ENCODE results near the gene CYTH3.

Gene CYTH3

DNA sequence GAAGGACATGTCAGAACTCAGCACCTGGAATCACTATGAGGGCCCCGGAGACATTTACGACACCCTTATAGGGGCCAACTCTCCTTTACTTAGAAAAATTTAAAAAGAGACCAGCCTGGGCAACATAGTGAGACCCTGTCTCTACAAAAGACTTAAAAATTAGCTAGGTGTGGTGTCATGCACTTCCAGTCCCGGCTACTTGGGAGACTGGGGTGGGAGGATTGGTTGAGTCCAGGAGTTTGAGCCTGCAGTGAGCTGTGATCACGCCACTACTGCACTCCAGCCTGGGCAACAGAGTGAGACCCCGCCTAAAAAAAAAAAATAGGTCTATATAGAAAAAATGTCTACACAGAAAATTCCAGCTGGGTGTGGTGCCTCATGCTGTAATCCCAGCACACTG is 7.5 kb upstream of the CYTH3 start:
- Histone ChIP-seq H3K4me3 (ENCODE audit: low read depth, low read length) (no peak overlapping the region), H3K36me3 (ENCODE audit: control insufficient read depth, insufficient read depth, low read length) (no peaks in the 10 kb centered on the region), H3K27me3 (ENCODE audit: control insufficient read depth, insufficient read depth, low read length) (no peaks in the 10 kb centered on the region), H3K4me1 (ENCODE audit: control insufficient read depth, insufficient read depth, low read length) (no peaks in the 10 kb centered on the region), H3K9ac (ENCODE audit: low read depth, low read length) (no peak overlapping the region), H3K27ac (ENCODE audit: low read depth, low read length) (no peak overlapping the region), H3K9me3 (ENCODE audit: control insufficient read depth, insufficient read depth, low read length) (no peaks in the 10 kb centered on the region)

DNA sequence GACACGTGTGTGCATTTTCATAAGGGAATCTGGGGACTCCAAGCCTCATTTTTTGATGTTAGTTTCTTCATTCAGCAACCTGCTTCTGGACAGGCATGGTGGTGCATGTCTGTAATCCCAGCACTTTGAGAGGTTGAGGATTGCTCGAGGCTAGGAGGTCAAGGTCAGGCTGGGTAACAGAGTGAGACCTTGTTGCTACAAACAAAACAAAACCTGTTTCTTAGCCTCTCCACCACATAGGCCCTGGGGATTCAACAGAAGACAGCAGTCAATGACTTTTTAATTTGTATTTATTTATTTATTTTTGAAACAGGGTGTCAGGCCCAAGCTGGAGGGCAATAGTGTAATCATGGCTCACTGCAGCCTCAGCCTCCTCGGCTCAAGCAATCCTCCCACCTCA is 6.9 kb upstream of the CYTH3 start:
- H3K9ac ChIP-seq (ENCODE audit: low read depth, low read length), result no peak overlapping the region
- no peaks in the 10 kb centered on the region for H3K4me1 ChIP-seq (ENCODE audit: control insufficient read depth, insufficient read depth, low read length)
- H3K27me3 ChIP-seq (ENCODE audit: control insufficient read depth, insufficient read depth, low read length), result no peaks in the 10 kb centered on the region
- no peaks in the 10 kb centered on the region for H3K36me3 ChIP-seq (ENCODE audit: control insufficient read depth, insufficient read depth, low read length)
- H3K4me3 ChIP-seq (ENCODE audit: low read depth, low read length), result no peak overlapping the region
- H3K9me3 ChIP-seq (ENCODE audit: control insufficient read depth, insufficient read depth, low read length), result no peaks in the 10 kb centered on the region
- H3K27ac ChIP-seq (ENCODE audit: low read depth, low read length), result no peak overlapping the region

DNA sequence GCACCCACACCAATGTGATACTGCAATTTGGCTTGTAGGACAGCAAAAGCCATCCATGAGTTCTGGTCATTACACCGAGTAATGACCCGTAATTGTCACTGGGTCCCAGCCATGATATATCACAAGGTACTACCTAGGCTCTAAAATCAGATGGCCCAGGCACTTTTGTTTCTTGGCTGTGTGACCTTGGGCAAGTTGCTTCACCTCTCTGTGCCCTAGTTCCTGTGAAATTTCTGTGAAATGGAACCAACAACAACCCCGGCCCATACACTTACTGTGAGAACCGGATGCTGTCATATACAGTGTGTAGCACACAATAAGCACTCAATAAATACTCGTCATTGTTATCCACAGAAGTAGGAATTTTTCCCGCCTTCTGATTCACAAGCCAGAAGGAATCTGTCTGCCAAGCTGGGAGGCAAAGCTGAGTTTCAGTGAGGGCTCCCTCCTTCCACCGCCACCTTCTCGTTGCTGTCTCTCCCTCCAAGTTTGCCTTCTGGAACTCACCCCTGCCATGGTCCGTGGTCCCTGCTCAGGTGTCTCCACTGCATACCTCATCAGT is 6.4 kb upstream of the CYTH3 start:
- Histone ChIP-seq H3K27ac (ENCODE audit: low read depth, low read length) (no peak overlapping the region), H3K4me3 (ENCODE audit: low read depth, low read length) (no peak overlapping the region), H3K9ac (ENCODE audit: low read depth, low read length) (no peak overlapping the region), H3K4me1 (ENCODE audit: control insufficient read depth, insufficient read depth, low read length) (no peaks in the 10 kb centered on the region), H3K27me3 (ENCODE audit: control insufficient read depth, insufficient read depth, low read length) (no peaks in the 10 kb centered on the region), H3K36me3 (ENCODE audit: control insufficient read depth, insufficient read depth, low read length) (no peaks in the 10 kb centered on the region), H3K9me3 (ENCODE audit: control insufficient read depth, insufficient read depth, low read length) (no peaks in the 10 kb centered on the region)

DNA sequence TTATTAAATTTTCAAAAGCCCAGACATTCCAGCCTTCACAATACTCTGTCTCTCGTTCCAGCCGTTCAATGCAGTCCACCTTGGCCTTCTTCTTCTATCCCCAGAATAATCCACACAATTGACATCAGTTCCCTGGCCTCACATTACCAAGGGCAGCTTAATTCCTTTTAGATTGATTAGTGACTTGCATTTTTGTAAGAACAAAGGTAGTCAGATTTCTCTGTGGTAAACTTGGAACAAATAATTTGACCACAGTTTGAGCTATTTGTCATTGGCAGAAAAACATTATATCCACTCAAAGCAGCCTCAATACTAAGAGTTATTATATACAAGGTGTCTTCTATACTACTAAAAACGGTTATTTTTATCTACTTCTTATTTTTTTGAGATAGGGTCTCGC is 5.1 kb upstream of the CYTH3 start:
- Histone ChIP-seq H3K4me1 (ENCODE audit: control insufficient read depth, insufficient read depth, low read length) (peaks cover 11% of the 10 kb centered on the region), H3K27ac (ENCODE audit: low read depth, low read length) (no peak overlapping the region), H3K36me3 (ENCODE audit: control insufficient read depth, insufficient read depth, low read length) (no peaks in the 10 kb centered on the region), H3K4me3 (ENCODE audit: low read depth, low read length) (no peak overlapping the region), H3K27me3 (ENCODE audit: control insufficient read depth, insufficient read depth, low read length) (no peaks in the 10 kb centered on the region), H3K9ac (ENCODE audit: low read depth, low read length) (no peak overlapping the region), H3K9me3 (ENCODE audit: control insufficient read depth, insufficient read depth, low read length) (no peaks in the 10 kb centered on the region)

DNA sequence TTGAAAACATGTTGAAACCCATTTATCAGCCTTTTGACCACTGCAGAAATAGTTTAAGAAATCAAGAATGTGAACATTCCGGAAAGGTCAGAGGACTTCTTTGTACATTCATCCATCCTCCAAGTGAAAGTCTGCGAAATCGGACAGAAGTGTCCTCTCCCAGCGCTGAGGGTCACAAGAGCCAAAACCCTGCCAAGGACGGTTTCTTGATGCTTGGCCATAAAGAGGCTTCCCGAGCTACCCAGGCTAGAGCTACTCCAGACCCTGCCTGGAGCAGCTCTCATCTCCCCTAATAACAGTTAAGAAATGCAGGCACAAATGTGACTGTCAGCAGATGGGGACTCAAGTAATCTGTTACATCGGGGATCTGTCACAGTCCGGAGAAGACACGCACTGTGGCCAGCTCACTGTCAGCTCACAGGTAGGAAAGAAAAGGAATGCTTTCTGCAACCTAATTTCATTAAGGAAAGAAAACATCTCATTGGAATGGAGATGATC is 4.5 kb upstream of the CYTH3 start:
- Histone ChIP-seq H3K9me3 (ENCODE audit: control insufficient read depth, insufficient read depth, low read length) (no peaks in the 10 kb centered on the region), H3K9ac (ENCODE audit: low read depth, low read length) (no peak overlapping the region), H3K27ac (ENCODE audit: low read depth, low read length) (no peak overlapping the region), H3K27me3 (ENCODE audit: control insufficient read depth, insufficient read depth, low read length) (no peaks in the 10 kb centered on the region; the same call in 1 of the 2 replicates), H3K36me3 (ENCODE audit: control insufficient read depth, insufficient read depth, low read length) (no peaks in the 10 kb centered on the region), H3K4me3 (ENCODE audit: low read depth, low read length) (no peak overlapping the region), H3K4me1 (ENCODE audit: control insufficient read depth, insufficient read depth, low read length) (peaks cover 11% of the 10 kb centered on the region)

DNA sequence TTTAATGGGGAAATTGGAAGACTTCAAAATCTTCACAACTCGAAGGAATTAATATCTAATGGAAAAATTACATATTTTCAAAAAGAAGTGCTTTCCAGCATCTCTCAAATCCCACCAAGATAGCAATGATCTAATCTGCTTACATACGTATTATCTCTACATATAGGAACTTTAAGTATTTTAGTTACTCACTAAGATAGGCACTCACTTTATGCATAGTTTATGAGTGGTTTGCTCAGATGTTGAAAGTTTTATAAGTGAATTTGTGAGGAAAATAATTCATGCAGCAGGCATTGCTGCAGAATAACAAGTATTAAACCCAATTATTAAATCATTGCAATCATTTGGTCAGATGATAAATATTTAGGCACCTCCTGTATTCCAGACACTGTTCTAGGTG is 2.3 kb upstream of the CYTH3 start:
- Histone ChIP-seq H3K4me3 (ENCODE audit: low read depth, low read length) (no peak overlapping the region), H3K36me3 (ENCODE audit: control insufficient read depth, insufficient read depth, low read length) (no peaks in the 10 kb centered on the region), H3K9ac (ENCODE audit: low read depth, low read length) (no peak overlapping the region), H3K27ac (ENCODE audit: low read depth, low read length) (no peak overlapping the region), H3K27me3 (ENCODE audit: control insufficient read depth, insufficient read depth, low read length) (peaks cover 18% of the 10 kb centered on the region), H3K4me1 (ENCODE audit: control insufficient read depth, insufficient read depth, low read length) (peaks cover 18% of the 10 kb centered on the region), H3K9me3 (ENCODE audit: control insufficient read depth, insufficient read depth, low read length) (no peaks in the 10 kb centered on the region)

DNA sequence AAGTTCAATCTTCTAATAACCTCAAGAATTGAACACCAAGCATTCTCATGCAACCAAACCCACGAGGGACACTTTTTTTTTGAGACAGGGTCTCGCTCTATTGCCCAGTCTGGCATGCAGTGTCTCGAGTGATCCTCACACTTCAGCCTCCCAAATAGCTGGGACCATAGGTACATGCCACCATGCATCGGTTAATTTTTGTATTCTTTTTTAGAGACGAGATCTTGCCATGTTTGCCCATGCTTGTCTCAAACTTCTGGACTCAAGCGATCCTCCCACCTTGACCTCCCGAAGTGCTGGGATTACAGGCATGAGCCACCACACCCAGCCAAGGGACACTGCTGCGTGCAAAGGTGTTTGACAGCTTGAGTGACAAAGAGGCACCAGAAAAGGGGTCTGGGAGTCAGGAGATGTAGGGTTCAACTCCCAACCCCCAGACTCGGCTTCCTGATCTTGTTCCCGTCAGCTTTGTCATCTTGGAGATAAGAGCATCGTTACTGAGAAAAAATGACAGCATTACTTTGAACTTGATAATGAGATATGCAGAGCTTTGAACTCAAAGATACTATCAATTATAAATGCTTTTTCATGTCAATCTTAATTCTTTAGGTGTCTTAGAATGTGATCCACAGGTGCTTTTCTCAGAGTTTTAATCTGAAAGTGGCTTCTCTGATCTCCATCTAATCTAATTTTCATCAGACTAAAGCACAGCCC is 1.6 kb upstream of the CYTH3 start:
- H3K27me3 ChIP-seq (ENCODE audit: control insufficient read depth, insufficient read depth, low read length), result peaks cover 18% of the 10 kb centered on the region
- no peak overlapping the region for H3K9ac ChIP-seq (ENCODE audit: low read depth, low read length)
- no peak overlapping the region for H3K4me3 ChIP-seq (ENCODE audit: low read depth, low read length)
- no peaks in the 10 kb centered on the region for H3K36me3 ChIP-seq (ENCODE audit: control insufficient read depth, insufficient read depth, low read length)
- H3K4me1 ChIP-seq (ENCODE audit: control insufficient read depth, insufficient read depth, low read length), result peaks cover 23% of the 10 kb centered on the region
- H3K27ac ChIP-seq (ENCODE audit: low read depth, low read length), result no peak overlapping the region
- no peaks in the 10 kb centered on the region for H3K9me3 ChIP-seq (ENCODE audit: control insufficient read depth, insufficient read depth, low read length)

DNA sequence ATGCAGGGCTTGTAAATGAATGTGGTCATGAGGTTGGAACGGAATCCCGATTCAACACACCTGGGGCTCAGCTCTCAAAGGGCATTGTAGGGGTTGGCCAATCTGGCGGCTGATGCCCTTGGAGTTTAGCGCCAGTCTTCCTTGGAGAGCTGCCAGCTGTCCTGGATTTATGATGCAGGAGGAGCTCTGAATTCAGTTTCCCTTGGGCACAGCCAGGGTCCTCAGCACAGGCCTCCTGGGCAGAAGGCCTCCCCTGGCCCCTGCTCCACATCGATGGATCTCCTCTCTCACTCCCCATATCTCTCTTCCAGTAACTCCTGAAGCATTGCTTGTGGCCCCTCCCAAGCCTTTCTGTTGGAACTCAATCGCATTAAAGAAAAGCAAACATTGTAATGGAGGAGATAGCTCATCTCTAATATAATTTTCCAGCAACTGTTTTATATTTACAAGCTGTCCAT is 985 bp upstream of the CYTH3 start:
- Histone ChIP-seq H3K27ac (ENCODE audit: low read depth, low read length) (no peak overlapping the region), H3K4me1 (ENCODE audit: control insufficient read depth, insufficient read depth, low read length) (peaks cover 26% of the 10 kb centered on the region), H3K36me3 (ENCODE audit: control insufficient read depth, insufficient read depth, low read length) (no peaks in the 10 kb centered on the region), H3K4me3 (ENCODE audit: low read depth, low read length) (no peak overlapping the region), H3K27me3 (ENCODE audit: control insufficient read depth, insufficient read depth, low read length) (peaks cover 18% of the 10 kb centered on the region), H3K9me3 (ENCODE audit: control insufficient read depth, insufficient read depth, low read length) (no peaks in the 10 kb centered on the region), H3K9ac (ENCODE audit: low read depth, low read length) (no peak overlapping the region)

DNA sequence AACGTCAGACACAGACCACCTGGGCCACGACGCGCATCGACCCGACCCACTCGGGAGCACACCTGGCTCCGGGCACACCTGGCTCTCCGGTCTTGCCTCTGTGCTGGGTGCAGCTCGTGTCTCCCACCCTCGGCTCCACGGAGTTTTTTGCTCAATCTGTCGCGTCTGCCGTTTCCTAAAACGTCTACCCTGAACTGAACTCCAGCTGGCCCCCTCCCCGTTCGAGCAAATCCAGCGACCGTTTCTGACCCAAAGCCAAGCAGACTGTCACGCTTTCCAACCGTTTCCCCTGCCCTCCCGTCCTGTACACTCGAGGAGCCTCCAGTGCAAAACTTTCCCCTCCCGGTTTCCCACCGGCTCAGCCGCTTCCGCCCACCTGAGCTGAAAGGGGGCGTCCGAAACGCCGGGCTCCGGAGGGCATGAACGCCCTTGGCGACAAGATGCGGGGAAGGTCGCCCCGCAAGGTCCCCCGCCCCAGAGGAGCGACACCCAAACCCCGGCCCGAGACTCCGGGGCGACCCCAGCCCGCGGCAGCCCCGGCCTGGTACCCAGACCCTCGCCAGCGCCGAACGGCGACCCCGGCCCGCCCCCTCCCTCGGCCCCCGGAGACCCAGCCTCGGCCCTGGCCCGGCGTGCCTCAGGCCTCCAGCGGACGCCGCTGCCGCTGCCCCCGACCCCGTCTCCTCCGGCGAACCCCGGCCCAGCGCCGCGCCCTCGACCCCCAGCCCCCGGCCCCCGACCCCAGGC is 557 bp downstream of the CYTH3 start:
- Histone ChIP-seq H3K9ac (ENCODE audit: low read depth, low read length) (no peak overlapping the region), H3K27ac (ENCODE audit: low read depth, low read length) (no peak overlapping the region), H3K9me3 (ENCODE audit: control insufficient read depth, insufficient read depth, low read length) (no peaks in the 10 kb centered on the region), H3K4me3 (ENCODE audit: low read depth, low read length) (peak overlapping the region; percentile 86), H3K27me3 (ENCODE audit: control insufficient read depth, insufficient read depth, low read length) (peaks cover 18% of the 10 kb centered on the region), H3K4me1 (ENCODE audit: control insufficient read depth, insufficient read depth, low read length) (peaks cover 26% of the 10 kb centered on the region), H3K36me3 (ENCODE audit: control insufficient read depth, insufficient read depth, low read length) (no peaks in the 10 kb centered on the region)

DNA sequence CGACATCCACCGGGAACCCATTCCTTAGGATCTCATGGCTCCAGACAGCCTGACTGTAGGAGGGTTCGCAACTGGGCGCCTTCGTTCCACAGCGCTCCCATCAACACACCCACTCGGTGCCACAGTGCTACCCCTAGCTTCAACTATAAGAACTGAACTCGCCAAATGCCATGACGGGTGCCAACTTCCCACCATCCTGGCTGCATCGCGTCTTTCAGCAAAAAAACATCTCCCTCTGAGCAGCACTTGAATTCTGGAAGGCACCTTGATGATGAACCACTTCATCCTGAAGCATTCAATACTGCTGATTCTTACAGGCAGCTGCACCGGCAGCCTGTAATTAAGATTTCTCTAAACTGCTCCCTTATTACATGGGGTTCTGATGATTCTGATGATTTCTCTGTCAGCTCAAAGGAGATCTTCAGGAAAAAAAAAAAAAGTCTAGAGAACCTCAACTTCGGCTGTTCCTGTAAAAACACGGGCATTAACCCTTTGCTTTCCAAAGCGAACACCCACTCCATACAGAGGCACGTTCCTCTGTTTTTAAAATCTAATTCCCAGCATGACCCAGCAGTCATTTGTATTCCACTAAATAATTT is 1.3 kb downstream of the CYTH3 start:
- Histone ChIP-seq H3K4me3 (ENCODE audit: low read depth, low read length) (peak overlapping the region; percentile 86), H3K27me3 (ENCODE audit: control insufficient read depth, insufficient read depth, low read length) (peaks cover 18% of the 10 kb centered on the region), H3K4me1 (ENCODE audit: control insufficient read depth, insufficient read depth, low read length) (peaks cover 26% of the 10 kb centered on the region), H3K9ac (ENCODE audit: low read depth, low read length) (no peak overlapping the region), H3K36me3 (ENCODE audit: control insufficient read depth, insufficient read depth, low read length) (no peaks in the 10 kb centered on the region), H3K27ac (ENCODE audit: low read depth, low read length) (no peak overlapping the region), H3K9me3 (ENCODE audit: control insufficient read depth, insufficient read depth, low read length) (no peaks in the 10 kb centered on the region)

DNA sequence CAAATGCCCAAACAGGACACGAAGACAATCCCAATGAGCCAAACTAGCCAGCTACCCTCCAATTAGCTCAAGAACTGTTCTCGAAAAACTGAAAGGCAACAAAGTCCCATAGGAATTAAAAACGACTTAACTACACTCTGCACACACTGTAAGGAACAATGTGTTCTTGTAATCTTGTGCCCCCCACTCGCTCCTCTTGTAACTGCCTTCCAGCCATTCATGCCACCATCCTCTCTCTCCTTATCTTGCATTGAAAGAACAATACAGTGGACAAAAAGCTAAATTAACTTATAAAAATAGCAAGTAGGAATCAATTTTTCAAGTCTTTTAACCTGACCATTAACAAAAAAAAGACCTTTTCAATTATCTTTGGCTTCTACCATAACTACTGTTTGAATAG is 2.9 kb downstream of the CYTH3 start:
- H3K9ac ChIP-seq (ENCODE audit: low read depth, low read length), result no peak overlapping the region
- no peak overlapping the region for H3K4me3 ChIP-seq (ENCODE audit: low read depth, low read length)
- no peak overlapping the region for H3K27ac ChIP-seq (ENCODE audit: low read depth, low read length)
- H3K27me3 ChIP-seq (ENCODE audit: control insufficient read depth, insufficient read depth, low read length), result peaks cover 18% of the 10 kb centered on the region
- H3K36me3 ChIP-seq (ENCODE audit: control insufficient read depth, insufficient read depth, low read length), result no peaks in the 10 kb centered on the region
- no peaks in the 10 kb centered on the region for H3K9me3 ChIP-seq (ENCODE audit: control insufficient read depth, insufficient read depth, low read length)
- H3K4me1 ChIP-seq (ENCODE audit: control insufficient read depth, insufficient read depth, low read length), result peaks cover 26% of the 10 kb centered on the region

All from HUES48 (cell line).